GM12875 (cell line): ENCODE results near the gene SLC5A4.
"Not testable (repeated sequence)": the region's sequence is repeated elsewhere in the genome, so short reads cannot be mapped to it uniquely, and the experiment has no call there.

Experiments
- H3K4me3 ChIP-seq: one replicate; pipeline ENCODE4 v1.5.1; 2011; ENCODE audit warnings: low read depth, low read length, control low read depth
- CTCF ChIP-seq: IDR thresholded peaks from 2 replicates; pipeline ENCODE4 v1.5.1; 2011; ENCODE audit warnings: low read depth, mild to moderate bottlenecking, control low read depth, inconsistent platforms, low read length, moderate library complexity, borderline replicate concordance; ENCODE audit not compliant: insufficient read depth

Gene SLC5A4

GRCh38 chr22:32191021-32191420 is 64.1 kb downstream of the SLC5A4 start:
- not testable (repeated sequence) for H3K4me3 ChIP-seq

- H3K4me3 ChIP-seq: no peak overlapping the region
- no peak for TF ChIP-seq CTCF
These were observed 69.3 kb downstream of the SLC5A4 start for GRCh38 chr22:32185821-32186220.

GRCh38 chr22:32183625-32184024 is 71.5 kb downstream of the SLC5A4 start:
- no peak for TF ChIP-seq CTCF
- no peak overlapping the region for H3K4me3 ChIP-seq

- TF ChIP-seq CTCF: no peak
- no peak overlapping the region for H3K4me3 ChIP-seq
These were observed 74.1 kb downstream of the SLC5A4 start for GRCh38 chr22:32181043-32181442.

- no peak for TF ChIP-seq CTCF
- H3K4me3 ChIP-seq: no peak overlapping the region
These were observed 77.9 kb downstream of the SLC5A4 start for GRCh38 chr22:32177221-32177765.

GRCh38 chr22:32175683-32176644 is 79.2 kb downstream of the SLC5A4 start:
- H3K4me3 ChIP-seq: no peak overlapping the region
- no peak; the same call in 1 of the 2 replicates for TF ChIP-seq CTCF

GRCh38 chr22:32175115-32175514 is 80.0 kb downstream of the SLC5A4 start:
- no peak overlapping the region for H3K4me3 ChIP-seq
- no peak for TF ChIP-seq CTCF
